ENCODE data around the gene OR4D10.
"Not testable (repeated sequence)": the region's sequence is repeated elsewhere in the genome, so short reads cannot be mapped to it uniquely, and the experiment has no call there.

The OR4D10 gene

GRCh38 chr11:59473015-59473414, at the start of gene OR4D10:
OR4D10 (plus strand) TSS chr11:59473315; CDS start chr11:59477430, 4,115 bp downstream.
- DNase-seq (ENCODE audit: low spot score), result no peak

- no peak for DNase-seq (ENCODE audit: low spot score)
Observed at GRCh38 chr11:59423835-59424234, 49.3 kb upstream of the OR4D10 start.

- DNase-seq (ENCODE audit: low spot score), result no peak
Observed at GRCh38 chr11:59425131-59425530, 48.0 kb upstream of the OR4D10 start.

GRCh38 chr11:59426361-59427067, 46.6 kb upstream of the OR4D10 start, which contains the start of gene OR5A2:
OR5A2 (minus strand) TSS chr11:59426413; CDS start chr11:59422953, 3,460 bp downstream.
- no peak for DNase-seq (ENCODE audit: low spot score)

GRCh38 chr11:59427068-59427382, 46.1 kb upstream of the OR4D10 start:
- DNase-seq (ENCODE audit: low spot score), result no peak

GRCh38 chr11:59429924-59430516, 43.1 kb upstream of the OR4D10 start:
- peak; percentile 31 for DNase-seq (ENCODE audit: low spot score)

- DNase-seq (ENCODE audit: low spot score), result no peak
Observed at GRCh38 chr11:59436169-59436568, 36.9 kb upstream of the OR4D10 start, which contains the start of gene OR5A1. OR5A1 (plus strand) TSS chr11:59436469; CDS start chr11:59443169, 6,700 bp downstream.

GRCh38 chr11:59437770-59438169, 35.3 kb upstream of the OR4D10 start:
- DNase-seq (ENCODE audit: low spot score), result no peak

- DNase-seq (ENCODE audit: low spot score), result not testable (repeated sequence)
Observed at GRCh38 chr11:59445624-59446023, 27.5 kb upstream of the OR4D10 start.

- no peak for DNase-seq (ENCODE audit: low spot score)
Observed at GRCh38 chr11:59448484-59448883, 24.6 kb upstream of the OR4D10 start.

- DNase-seq (ENCODE audit: low spot score), result no peak
Observed at GRCh38 chr11:59456661-59457060, 16.5 kb upstream of the OR4D10 start, which contains the start of gene OR4D6. OR4D6 (plus strand) TSS chr11:59456961; CDS start chr11:59456961, 0 bp downstream.

- no peak for DNase-seq (ENCODE audit: low spot score)
Observed at GRCh38 chr11:59459916-59460315, 13.2 kb upstream of the OR4D10 start.

GRCh38 chr11:59463190-59463641, 9.9 kb upstream of the OR4D10 start:
- no peak for DNase-seq (ENCODE audit: low spot score)

GRCh38 chr11:59475176-59475575, 2.1 kb downstream of the OR4D10 start:
- no peak for DNase-seq (ENCODE audit: low spot score)

- DNase-seq (ENCODE audit: low spot score), result no peak
Observed at GRCh38 chr11:59479906-59480305, 6.8 kb downstream of the OR4D10 start.

GRCh38 chr11:59480359-59480758, 7.2 kb downstream of the OR4D10 start:
- no peak for DNase-seq (ENCODE audit: low spot score)

GRCh38 chr11:59501931-59502330, 28.8 kb downstream of the OR4D10 start:
- DNase-seq (ENCODE audit: low spot score), result no peak

GRCh38 chr11:59503276-59503675, 30.2 kb downstream of the OR4D10 start, which contains the start of gene OR4D11:
OR4D11 (plus strand) TSS chr11:59503576; CDS start chr11:59503576, 0 bp downstream.
- no peak for DNase-seq (ENCODE audit: low spot score)

- no peak for DNase-seq (ENCODE audit: low spot score)
Observed at GRCh38 chr11:59510941-59511589, 38.0 kb downstream of the OR4D10 start, which contains the start of gene OR4D9. OR4D9 (plus strand) TSS chr11:59511539; CDS start chr11:59514913, 3,374 bp downstream.

- DNase-seq (ENCODE audit: low spot score), result no peak
Observed at GRCh38 chr11:59511675-59512074, 38.6 kb downstream of the OR4D10 start.

- DNase-seq (ENCODE audit: low spot score), result not testable (repeated sequence)
Observed at GRCh38 chr11:59520139-59520538, 47.0 kb downstream of the OR4D10 start.

GRCh38 chr11:59520741-59521140, 47.6 kb downstream of the OR4D10 start:
- DNase-seq (ENCODE audit: low spot score), result no peak

- no peak for DNase-seq (ENCODE audit: low spot score)
Observed at GRCh38 chr11:59523541-59523940, 50.4 kb downstream of the OR4D10 start.
